Smooth muscle cell (in vitro differentiated cells): Measurements from ENCODE around the gene IQCE. TPM values are rescaled to one million over a fixed set of nuclear protein-coding genes. Genes with fewer than 3 reads are reported as not detected.

Experiments used
- DNase-seq: peaks from one replicate; lab custom pipeline; 2025; ENCODE audit not compliant: unreplicated experiment; lab: John Stamatoyannopoulos, UW
- H2AFZ ChIP-seq: fragments of 200-600 bp; sonication (generic); 2 replicates; pipeline ENCODE4 v1.6.0; 2016; ENCODE audit warnings: antibody characterized with exemption, low read depth, mild to moderate bottlenecking
- H3F3A ChIP-seq: fragments of 200-600 bp; sonication (generic); 2 replicates; pipeline ENCODE4 v1.6.0; 2017; ENCODE audit warnings: antibody characterized with exemption, low read depth
- H3K27ac ChIP-seq: fragments of 200-600 bp; sonication (generic); 2 replicates; pipeline ENCODE4 v1.5.1; 2016; ENCODE audit warnings: low read depth, mild to moderate bottlenecking
- H3K27me3 ChIP-seq: fragments of 200-600 bp; sonication (generic); 2 replicates; pipeline ENCODE4 v1.6.1; 2016; ENCODE audit warnings: low read depth, mild to moderate bottlenecking
- H3K36me3 ChIP-seq: fragments of 200-600 bp; sonication (generic); 2 replicates; pipeline ENCODE4 v1.5.1; 2016; ENCODE audit warnings: low read depth
- H3K4me1 ChIP-seq: fragments of 200-600 bp; sonication (generic); 2 replicates; pipeline ENCODE4 v1.5.1; 2016; ENCODE audit warnings: low read depth
- H3K4me2 ChIP-seq: fragments of 200-600 bp; sonication (generic); 2 replicates; pipeline ENCODE4 v1.6.0; 2016; ENCODE audit warnings: mild to moderate bottlenecking
- H3K4me3 ChIP-seq: fragments of 200-600 bp; sonication (generic); 2 replicates; pipeline ENCODE4 v1.5.1; 2016; ENCODE audit warnings: mild to moderate bottlenecking
- H3K79me2 ChIP-seq: fragments of 200-600 bp; sonication (generic); 2 replicates; pipeline ENCODE4 v1.6.0; 2016; ENCODE audit warnings: low read depth, mild to moderate bottlenecking
- H3K9ac ChIP-seq: fragments of 200-600 bp; sonication (generic); 2 replicates; pipeline ENCODE4 v1.6.0; 2016; ENCODE audit warnings: low read depth
- H3K9me3 ChIP-seq: fragments of 200-600 bp; sonication (generic); replicated peaks from 2 replicates; pipeline ENCODE4 v1.5.1; 2016; ENCODE audit warnings: low read depth
- H4K20me1 ChIP-seq: fragments of 200-600 bp; sonication (generic); 2 replicates; pipeline ENCODE4 v1.6.0; 2016; ENCODE audit warnings: low read depth
- CTCF ChIP-seq: fragments of 200-600 bp; sonication (generic); IDR thresholded peaks from 2 replicates; pipeline ENCODE4 v1.5.1; 2017; ENCODE audit warnings: borderline replicate concordance, mild to moderate bottlenecking, antibody characterized with exemption; ENCODE audit not compliant: insufficient read depth, poor library complexity, severe bottlenecking
- WGBS: methylation state at CpG from one replicate; pipeline ENCODE4 v1.1.7; 2016; ENCODE audit warnings: low lambda C conversion rate; 5-methylcytosine and 5-hydroxymethylcytosine counted together
- polyA plus RNA-seq: library from polyadenylated mRNA; unstranded; fragments of >200 nt; fragmentation: Nextera tagmentation; extraction: Ambion mirVana; gene quantifications from 2 replicates; pipeline ENCODE4 v1.2.1, GENCODE V29; 2016
- total RNA-seq: library from RNA; depleted of rRNA; stranded (reverse); fragments of >200 nt; gene quantifications from 2 replicates; pipeline ENCODE4 v1.2.3, GENCODE V29; 2014

Gene IQCE
- total and polyA plus RNA-seq, 2 experiments from 2014 or later = 5.8 to 12.7 TPM

- TF ChIP-seq CTCF = no peak
- Histone ChIP-seq H3K79me2 (no peaks in the 10 kb centered on the region), H3K27ac (no peak overlapping the region), H3K4me3 (no peak overlapping the region), H4K20me1 (peaks cover 54% of the 10 kb centered on the region), H3K27me3 (no peaks in the 10 kb centered on the region), H3K4me2 (no peak overlapping the region), H3F3A (no peaks in the 10 kb centered on the region), H3K9ac (no peak overlapping the region), H3K36me3 (no peaks in the 10 kb centered on the region), H3K4me1 (no peaks in the 10 kb centered on the region), H3K9me3 (no peaks in the 10 kb centered on the region), H2AFZ (no peak overlapping the region)
- WGBS = 98% methylated on average over 33 of the region's 33 CpGs
- no peak for DNase-seq
These were observed 99.3 kb downstream of the IQCE start for GRCh38 chr7:2657920-2658671.

GRCh38 chr7:2658941-2659340, 100.2 kb downstream of the IQCE start:
- Histone ChIP-seq H3K4me2 (no peak overlapping the region), H2AFZ (no peak overlapping the region)
- TF ChIP-seq CTCF = no peak

GRCh38 chr7:2659556-2660358, 101.0 kb downstream of the IQCE start:
- Histone ChIP-seq H3K4me1 (no peaks in the 10 kb centered on the region), H3K36me3 (no peaks in the 10 kb centered on the region), H3K9me3 (no peaks in the 10 kb centered on the region), H3K9ac (no peak overlapping the region), H3K4me2 (no peak overlapping the region), H3K27me3 (no peaks in the 10 kb centered on the region), H3K27ac (no peak overlapping the region), H4K20me1 (peaks cover 65% of the 10 kb centered on the region), H2AFZ (no peak overlapping the region), H3K79me2 (no peaks in the 10 kb centered on the region), H3F3A (no peaks in the 10 kb centered on the region), H3K4me3 (no peak overlapping the region)
- WGBS = 98% methylated on average over 22 of the region's 36 CpGs
- TF ChIP-seq CTCF = no peak
- DNase-seq = no peak

More at GRCh38 chr7:2658941-2659340, 100.2 kb downstream of the IQCE start:
- Histone ChIP-seq H3K4me3 (no peak overlapping the region), H3K36me3 (no peaks in the 10 kb centered on the region), H3K79me2 (no peaks in the 10 kb centered on the region), H3K27ac (no peak overlapping the region), H3K9me3 (no peaks in the 10 kb centered on the region), H3K27me3 (no peaks in the 10 kb centered on the region), H3K9ac (no peak overlapping the region), H3K4me1 (no peaks in the 10 kb centered on the region), H4K20me1 (peaks cover 63% of the 10 kb centered on the region), H3F3A (no peaks in the 10 kb centered on the region)
- no peak for DNase-seq
- WGBS = 97% methylated on average over 15 of the region's 15 CpGs
